IMR-90 (cell line): ENCODE results near the gene IQCE. TPM values are rescaled to one million over a fixed set of nuclear protein-coding genes. Genes with fewer than 3 reads are reported as not detected.

Experiments
- ATAC-seq: fragments of 200-7000 bp; cut with Tn5 transposase; 2 replicates; pipeline ENCODE4 v1.9.1; 2020; ENCODE audit warnings: low read depth, mild to moderate bottlenecking, moderate library complexity
- BruUV-seq: library from RNA; stranded (reverse); fragments of 400-500 nt; replicated peaks from 2 replicates; lab custom pipeline; 2021; lab: Mats Ljungman, UMichigan
- CTCF ChIA-PET: fragments of 300-600 bp; formaldehyde crosslinking; extraction: SDS; loops from one replicate; lab custom pipeline; 2021; ENCODE audit warnings: antibody characterized with exemption; lab: Yijun Ruan, JAX
- POLR2A ChIA-PET: fragments of 300-600 bp; sonication (Branson Sonifier 250); formaldehyde crosslinking; loops from one replicate; lab custom pipeline; 2022; ENCODE audit warnings: antibody characterized with exemption; ENCODE audit not compliant: unreplicated experiment; lab: Charles Lee
- DNase-seq: peaks from one replicate; pipeline ENCODE4 v3.0.0; 2013
- H2AFZ ChIP-seq: replicated peaks from 2 replicates; pipeline ENCODE3; 2013; ENCODE audit warnings: low read length, mild to moderate bottlenecking; ENCODE audit not compliant: poor library complexity
- H2AK5ac ChIP-seq: 2 replicates; pipeline ENCODE4 v1.6.1; 2013; ENCODE audit warnings: low read depth, low read length, inconsistent platforms
- H2AK9ac ChIP-seq: replicated peaks from 2 replicates; pipeline ENCODE3; 2013; ENCODE audit warnings: mild to moderate bottlenecking, low read depth, low read length, moderate library complexity; ENCODE audit not compliant: poor library complexity
- H2BK120ac ChIP-seq: 2 replicates; pipeline ENCODE4 v1.6.1; 2013; ENCODE audit warnings: low read depth, low read length, inconsistent platforms
- H2BK15ac ChIP-seq: 3 replicates; pipeline ENCODE4 v1.6.1; 2013; ENCODE audit warnings: low read depth, low read length, inconsistent platforms
- H2BK20ac ChIP-seq: 2 replicates; pipeline ENCODE4 v1.6.1; 2013; ENCODE audit warnings: low read depth, mild to moderate bottlenecking, inconsistent platforms, low read length, moderate library complexity
- H2BK5ac ChIP-seq: 2 replicates; pipeline ENCODE4 v1.6.1; 2013; ENCODE audit warnings: mild to moderate bottlenecking, low read depth, low read length, inconsistent platforms; ENCODE audit not compliant: poor library complexity, severe bottlenecking
- H3K14ac ChIP-seq: replicated peaks from 2 replicates; pipeline ENCODE4 v1.6.1; 2013; ENCODE audit warnings: low read depth, low read length, inconsistent platforms
- H3K18ac ChIP-seq: 2 replicates; pipeline ENCODE4 v1.6.1; 2013; ENCODE audit warnings: low read depth, low read length, control low read depth
- H3K23ac ChIP-seq: 2 replicates; pipeline ENCODE4 v1.6.1; 2013; ENCODE audit warnings: low read depth, low read length, inconsistent platforms
- H3K27ac ChIP-seq: 2 replicates; pipeline ENCODE4 v1.5.1; 2013; ENCODE audit warnings: mild to moderate bottlenecking, control low read depth, low read length; ENCODE audit not compliant: insufficient read depth
- H3K27me3 ChIP-seq: 2 replicates; pipeline ENCODE4 v1.6.1; 2013; ENCODE audit warnings: low read length; ENCODE audit not compliant: control insufficient read depth, insufficient read depth
- H3K36me3 ChIP-seq: 2 replicates; pipeline ENCODE4 v1.6.1; 2013; ENCODE audit warnings: low read length, mixed read lengths; ENCODE audit not compliant: control insufficient read depth, insufficient read depth
- H3K4ac ChIP-seq: 2 replicates; pipeline ENCODE4 v1.6.1; 2013; ENCODE audit warnings: low read depth, low read length, inconsistent platforms
- H3K4me1 ChIP-seq: 2 replicates; pipeline ENCODE4 v1.6.1; 2013; ENCODE audit warnings: low read length, mixed read lengths; ENCODE audit not compliant: control insufficient read depth, insufficient read depth
- H3K4me2 ChIP-seq: 2 replicates; pipeline ENCODE4 v1.6.1; 2013; ENCODE audit warnings: low read depth, mild to moderate bottlenecking, control low read depth, low read length, moderate library complexity
- H3K4me3 ChIP-seq: 2 replicates; pipeline ENCODE4 v1.5.1; 2013; ENCODE audit warnings: low read depth, mild to moderate bottlenecking, control low read depth, low read length, moderate library complexity; ENCODE audit not compliant: insufficient read depth
- H3K56ac ChIP-seq: 2 replicates; pipeline ENCODE4 v1.6.1; 2013; ENCODE audit warnings: low read length, inconsistent platforms; ENCODE audit not compliant: insufficient read depth; ENCODE audit errors: extremely low read depth
- H3K79me1 ChIP-seq, 2 experiments: 2 replicates each; pipeline ENCODE4 v1.6.1; 2013; ENCODE audit warnings: low read length in 2 of 2, inconsistent platforms in 1 of 2, low read depth in 1 of 2
- H3K9ac ChIP-seq: 2 replicates; pipeline ENCODE4 v1.6.1; 2013; ENCODE audit warnings: low read depth, low read length, control low read depth
- H3K9me1 ChIP-seq: 2 replicates; pipeline ENCODE4 v1.6.1; 2013; ENCODE audit warnings: low read length, inconsistent platforms; ENCODE audit not compliant: insufficient read depth
- H3K9me3 ChIP-seq: 2 replicates; pipeline ENCODE4 v1.6.1; 2013; ENCODE audit warnings: low read length; ENCODE audit not compliant: control insufficient read depth, insufficient read depth
- H4K20me1 ChIP-seq: 2 replicates; pipeline ENCODE4 v1.6.1; 2013; ENCODE audit warnings: low read length, inconsistent platforms; ENCODE audit not compliant: insufficient read depth
- H4K5ac ChIP-seq: 2 replicates; pipeline ENCODE4 v1.6.1; 2013; ENCODE audit warnings: mild to moderate bottlenecking, low read depth, low read length, control low read depth
- H4K8ac ChIP-seq, 2 experiments: 2 replicates each; pipeline ENCODE4 v1.6.1; 2013; ENCODE audit warnings: low read depth in 2 of 2, low read length in 2 of 2, control low read depth in 1 of 2, inconsistent platforms in 1 of 2
- H4K91ac ChIP-seq: 2 replicates; pipeline ENCODE4 v1.6.1; 2013; ENCODE audit warnings: low read depth, low read length, inconsistent platforms; ENCODE audit not compliant: insufficient read depth
- POLR2A ChIP-seq: IDR thresholded peaks from 2 replicates; pipeline ENCODE4 v1.6.1; 2012; ENCODE audit warnings: mild to moderate bottlenecking, low read depth, low read length
- WGBS, 2 experiments: methylation state at CpG; one replicate each; pipeline versions ENCODE4 v1.1.5 to v1.1.7; 2013; ENCODE audit warnings: missing lambda C conversion rate in 2 of 2; ENCODE audit not compliant: insufficient read length in 1 of 2; ENCODE audit errors: extremely low coverage in 2 of 2; 5-methylcytosine and 5-hydroxymethylcytosine counted together
- dilution Hi-C: fragments of 300-500 bp; cut with HindIII; formaldehyde crosslinking; loops from one replicate; pipeline ENCODE4 v1.14.3; 2018; ENCODE audit warnings: low sequenced_read_pairs; ENCODE audit not compliant: unreplicated experiment
- in situ Hi-C: fragments of 300-500 bp; cut with MboI; formaldehyde crosslinking; loops from 3 replicates; pipeline ENCODE4 v1.14.3; 2019; ENCODE audit warnings: low sequenced_read_pairs, inconsistent platforms, mixed read lengths
- intact Hi-C: fragments of 100-400 bp; cut with micrococcal nuclease; formaldehyde crosslinking; loops from 2 replicates; pipeline ENCODE4 v1.10.0; 2022
- polyA plus RNA-seq, 3 experiments: library from polyadenylated mRNA; depleted of rRNA; stranded (reverse); fragments of >200 nt; gene quantifications; 2 replicates each; pipeline ENCODE4 v1.2.3, GENCODE V29; 2012; ENCODE audit warnings: low replicate concordance in 1 of 3
- total RNA-seq: library from RNA; depleted of rRNA; stranded (reverse); fragments of >200 nt; gene quantifications from 2 replicates; pipeline ENCODE4 v1.2.3, GENCODE V29; 2012

Gene IQCE
- total and polyA plus RNA-seq, 2 of the 4 experiments (the other 2 are of a cell fraction): 5.0 to 6.3 TPM

DNA sequence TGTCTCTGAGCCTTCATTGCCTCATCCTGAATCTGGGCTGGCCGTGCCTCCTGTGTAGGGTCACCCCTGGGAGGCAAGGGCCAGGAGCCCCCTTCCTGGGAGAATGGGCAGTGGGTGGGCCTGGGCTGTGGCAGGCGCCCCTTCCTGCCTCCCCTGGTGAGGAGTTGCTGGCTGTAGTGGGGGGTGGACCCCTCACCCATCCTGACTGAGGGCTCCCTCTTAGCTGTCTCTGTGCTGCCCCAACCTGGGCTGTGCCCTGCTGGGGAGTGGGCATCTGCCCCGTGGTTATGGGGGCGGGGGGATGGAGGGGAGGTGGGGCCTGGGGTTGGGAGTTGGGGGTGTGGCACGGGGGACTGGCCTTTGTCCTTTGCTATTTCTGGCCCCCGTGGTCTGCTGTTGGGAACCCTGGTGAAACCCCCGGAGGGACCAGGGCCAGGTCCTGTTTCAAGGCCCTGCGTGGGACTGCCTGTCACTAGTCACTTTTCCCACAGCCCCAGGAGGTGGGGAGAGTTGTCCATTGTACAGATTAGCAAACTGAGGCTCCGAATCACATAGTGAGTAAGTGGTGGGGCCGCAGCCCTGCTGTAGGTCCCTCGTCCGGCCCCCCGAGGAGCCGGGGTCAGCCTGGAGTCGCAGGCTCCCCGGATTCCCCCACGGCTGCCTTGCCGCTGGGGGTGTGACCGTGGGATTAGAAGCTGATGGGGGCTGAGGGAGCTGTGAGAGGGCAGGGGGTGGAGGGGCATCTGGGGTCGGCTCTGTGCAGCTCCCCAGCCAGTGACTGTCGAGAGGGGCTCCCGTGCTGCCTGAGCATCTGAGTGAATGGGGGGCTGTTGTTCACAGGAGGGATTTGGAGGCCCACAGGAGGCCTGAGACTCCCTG, 75.7 kb downstream of the IQCE start:
- in situ Hi-C loops: no loop called here

More for the DNA sequence above, 75.7 kb downstream of the IQCE start:
- no peak overlapping the region for H3K56ac ChIP-seq
- peaks cover 46% of the 10 kb centered on the region for H3K4me1 ChIP-seq
- ChIA-PET POLR2A (no interaction called here), CTCF (no interaction called here)
- peaks cover 10 to 72% of the 10 kb centered on the region in 2 experiments; a peak in 3 of 4 replicates for H3K79me1 ChIP-seq
- peak overlapping the region; percentile 32 for H2AK5ac ChIP-seq
- no peak overlapping the region for H2BK20ac ChIP-seq
- peak overlapping the region; percentile 93 for H3K4ac ChIP-seq
- peak overlapping the region; percentile 100 for H2AK9ac ChIP-seq
- peak overlapping the region in 1 of 2 experiments; percentile 69; a peak in 1 of 4 replicates for H4K8ac ChIP-seq
- peak overlapping the region; percentile 81 for H3K27ac ChIP-seq
- peaks cover 1% of the 10 kb centered on the region; the same call in 1 of the 2 replicates for H3K36me3 ChIP-seq
- H4K5ac ChIP-seq: no peak overlapping the region
- H4K91ac ChIP-seq: peak overlapping the region; percentile 75
- peak overlapping the region; percentile 28 for H3K4me3 ChIP-seq
- no peaks in the 10 kb centered on the region for H3K27me3 ChIP-seq
- no peaks in the 10 kb centered on the region for H3K9me3 ChIP-seq
- peak overlapping the region; percentile 19 for H2AFZ ChIP-seq
- no peak for TF ChIP-seq POLR2A
- H3K14ac ChIP-seq: peak overlapping the region; percentile 69; the same call in 1 of the 2 replicates
- peak overlapping the region; percentile 72 for H3K4me2 ChIP-seq
- DNase-seq (no peak), ATAC-seq (no peak)
- intact Hi-C loops (loop anchor here (5.0 kb wide), 1 partner anchor 77 kb away; the partner anchor contains the start of genes BRAT1 and IQCE), dilution Hi-C loops (no loop called here)
- peak overlapping the region; percentile 21 for H3K9ac ChIP-seq
- peaks cover 23% of the 10 kb centered on the region for H3K9me1 ChIP-seq
- H2BK120ac ChIP-seq: peak overlapping the region; percentile 71
- no peak overlapping the region for H2BK15ac ChIP-seq
- WGBS, 2 experiments: 94% methylated on average over 10 of the region's 22 CpGs; no CpG with 5 or more reads in 1 of the 2 experiments
- H3K18ac ChIP-seq: peak overlapping the region; percentile 16; the same call in 1 of the 2 replicates
- no TSS peak for BruUV-seq
- H4K20me1 ChIP-seq: peaks cover 65% of the 10 kb centered on the region
- H2BK5ac ChIP-seq: peak overlapping the region; percentile 89
- H3K23ac ChIP-seq: peak overlapping the region; percentile 67
